HEK293 (cell line): Measurements from ENCODE around the gene SMC6.

Experiments used
- CTCF ChIA-PET: fragments of 350-600 bp; formaldehyde crosslinking; extraction: SDS; loops from one replicate; lab custom pipeline; 2021; ENCODE audit warnings: antibody characterized with exemption; lab: Yijun Ruan, JAX
- POLR2A ChIA-PET: fragments of 300-600 bp; formaldehyde crosslinking; extraction: SDS; loops from one replicate; lab custom pipeline; 2020; ENCODE audit warnings: antibody characterized with exemption, inconsistent platforms; lab: Yijun Ruan, JAX
- H3K27ac ChIP-seq: fragments of 200-500 bp; sonication (Bioruptor generic); 2 replicates; pipeline ENCODE4 v1.5.1; 2014; ENCODE audit warnings: low read depth, low read length, control low read depth, inconsistent platforms; ENCODE audit errors: extremely low read depth
- H3K36me3 ChIP-seq, 2 experiments: fragments of 200-500 bp in 1 of 2; sonication (Bioruptor generic) in 1 of 2; 1 replicate in 1 of 2; 2 replicates in 1 of 2; pipeline ENCODE4 v1.5.1; 2014 to 2017; ENCODE audit warnings: inconsistent platforms in 2 of 2, low read length in 2 of 2; ENCODE audit not compliant: control insufficient read depth in 2 of 2, insufficient read depth in 1 of 2
- H3K4me1 ChIP-seq: fragments of 200-500 bp; sonication (Bioruptor generic); 2 replicates; pipeline ENCODE4 v1.5.1; 2014; ENCODE audit warnings: mild to moderate bottlenecking, low read length, inconsistent platforms; ENCODE audit not compliant: control insufficient read depth, insufficient read depth
- H3K4me3 ChIP-seq: 2 replicates; pipeline ENCODE4 v1.5.1; 2011; ENCODE audit warnings: low read depth, mild to moderate bottlenecking, control low read depth, low read length, moderate library complexity
- H3K9me3 ChIP-seq: fragments of 200-500 bp; sonication (Bioruptor generic); 2 replicates; pipeline ENCODE4 v1.5.1; 2014; ENCODE audit warnings: low read depth, low read length, inconsistent platforms; ENCODE audit not compliant: control insufficient read depth, insufficient read depth
- GLI2 ChIP-seq: fragments of 450-650 bp; formaldehyde crosslinking; IDR thresholded peaks from 2 replicates; pipeline ENCODE4; 2017; ENCODE audit warnings: missing biosample characterization, missing genetic modification characterization, low read depth, borderline replicate concordance
- GLIS1 ChIP-seq: fragments of 450-650 bp; formaldehyde crosslinking; IDR thresholded peaks from 2 replicates; pipeline ENCODE4 v1.5.1; 2016; ENCODE audit warnings: missing biosample characterization, missing genetic modification characterization
- KLF16 ChIP-seq: fragments of 450-650 bp; formaldehyde crosslinking; IDR thresholded peaks from 2 replicates; pipeline ENCODE4 v1.5.1; 2017; ENCODE audit warnings: missing biosample characterization, missing genetic modification characterization
- SCRT2 ChIP-seq: fragments of 450-650 bp; formaldehyde crosslinking; IDR thresholded peaks from 2 replicates; pipeline ENCODE4 v1.5.1; 2016; ENCODE audit warnings: missing biosample characterization, missing genetic modification characterization
- SP2 ChIP-seq: fragments of 450-650 bp; formaldehyde crosslinking; IDR thresholded peaks from 2 replicates; pipeline ENCODE4 v1.5.1; 2016; ENCODE audit warnings: missing biosample characterization, missing genetic modification characterization
- YY2 ChIP-seq: fragments of 450-650 bp; formaldehyde crosslinking; IDR thresholded peaks from 2 replicates; pipeline ENCODE4 v1.5.1; 2016; ENCODE audit warnings: missing biosample characterization, missing genetic modification characterization
- ZBTB7A ChIP-seq: fragments of 450-650 bp; formaldehyde crosslinking; IDR thresholded peaks from 2 replicates; pipeline ENCODE4 v1.5.1; 2016; ENCODE audit warnings: low read depth, missing biosample characterization, missing genetic modification characterization
- ZFP37 ChIP-seq: fragments of 450-650 bp; formaldehyde crosslinking; IDR thresholded peaks from 2 replicates; pipeline ENCODE4 v1.5.1; 2016; ENCODE audit warnings: missing biosample characterization, missing genetic modification characterization
- ZNF140 ChIP-seq: fragments of 450-650 bp; formaldehyde crosslinking; IDR thresholded peaks from 2 replicates; pipeline ENCODE4 v1.5.1; 2016; ENCODE audit warnings: missing biosample characterization, missing genetic modification characterization
- ZNF292 ChIP-seq: fragments of 450-650 bp; formaldehyde crosslinking; IDR thresholded peaks from 2 replicates; pipeline ENCODE4 v1.5.1; 2016; ENCODE audit warnings: low read depth, missing biosample characterization, missing genetic modification characterization, borderline replicate concordance
- ZNF324 ChIP-seq: fragments of 450-650 bp; formaldehyde crosslinking; IDR thresholded peaks from 2 replicates; pipeline ENCODE4 v1.5.1; 2016; ENCODE audit warnings: missing biosample characterization, missing genetic modification characterization
- ZNF350 ChIP-seq: fragments of 450-650 bp; formaldehyde crosslinking; IDR thresholded peaks from 2 replicates; pipeline ENCODE4 v1.5.0; 2017; ENCODE audit warnings: missing biosample characterization, mild to moderate bottlenecking, missing genetic modification characterization
- ZNF423 ChIP-seq: fragments of 450-650 bp; formaldehyde crosslinking; IDR thresholded peaks from 2 replicates; pipeline ENCODE4 v1.5.1; 2016; ENCODE audit warnings: missing biosample characterization, missing genetic modification characterization
- ZNF514 ChIP-seq: fragments of 450-650 bp; formaldehyde crosslinking; IDR thresholded peaks from 2 replicates; pipeline ENCODE4 v1.5.1; 2016; ENCODE audit warnings: missing biosample characterization, missing genetic modification characterization
- TF ChIP-seq, protein P1 (sequence below): fragments of 450-650 bp; formaldehyde crosslinking; IDR thresholded peaks from 2 replicates; pipeline ENCODE4 v1.5.1; 2016; ENCODE audit warnings: missing biosample characterization, missing genetic modification characterization
- TF ChIP-seq, protein P2 (sequence below): fragments of 450-650 bp; formaldehyde crosslinking; IDR thresholded peaks from 2 replicates; pipeline ENCODE4 v1.5.1; 2016; ENCODE audit warnings: missing biosample characterization, missing genetic modification characterization
- TF ChIP-seq, protein P3 (sequence below): fragments of 450-650 bp; formaldehyde crosslinking; IDR thresholded peaks from 2 replicates; pipeline ENCODE4 v1.5.1; 2016; ENCODE audit warnings: missing biosample characterization, missing genetic modification characterization
- TF ChIP-seq, protein P4 (sequence below): fragments of 450-650 bp; formaldehyde crosslinking; IDR thresholded peaks from 2 replicates; pipeline ENCODE4 v1.5.1; 2016; ENCODE audit warnings: missing biosample characterization, missing genetic modification characterization, low read depth
- TF ChIP-seq, protein P5 (sequence below): fragments of 450-650 bp; formaldehyde crosslinking; IDR thresholded peaks from 2 replicates; pipeline ENCODE4 v1.5.1; 2016; ENCODE audit warnings: missing biosample characterization, missing genetic modification characterization
- TF ChIP-seq, protein P6 (sequence below): fragments of 450-650 bp; formaldehyde crosslinking; optimal IDR thresholded peaks from 2 replicates; pipeline ENCODE3; 2016; ENCODE audit warnings: missing biosample characterization, mild to moderate bottlenecking, missing genetic modification characterization
- TF ChIP-seq, protein P7 (sequence below): fragments of 450-650 bp; formaldehyde crosslinking; IDR thresholded peaks from 2 replicates; pipeline ENCODE4 v1.5.1; 2016; ENCODE audit warnings: missing biosample characterization, missing genetic modification characterization

SMC6 gene

DNA sequence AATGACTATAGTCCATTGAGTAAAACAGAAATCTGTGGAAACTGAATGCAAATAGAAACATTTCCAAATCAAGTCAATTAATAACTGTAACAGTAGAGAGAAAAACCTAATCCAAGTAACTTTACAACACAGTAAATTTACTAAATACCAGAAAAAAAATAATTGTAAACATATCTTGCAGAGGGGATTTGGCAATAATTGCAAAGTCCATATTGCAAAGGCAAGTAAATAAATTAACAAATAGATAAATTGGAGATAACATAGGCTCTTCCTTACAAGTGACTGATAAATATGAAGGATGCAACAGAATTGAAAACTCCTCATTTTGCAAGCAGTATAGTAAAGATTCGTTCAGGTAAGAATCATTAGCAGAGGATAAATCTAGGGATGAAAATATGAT is 65.0 kb downstream of the SMC6 start (continued):
- TF ChIP-seq, protein P1, sequence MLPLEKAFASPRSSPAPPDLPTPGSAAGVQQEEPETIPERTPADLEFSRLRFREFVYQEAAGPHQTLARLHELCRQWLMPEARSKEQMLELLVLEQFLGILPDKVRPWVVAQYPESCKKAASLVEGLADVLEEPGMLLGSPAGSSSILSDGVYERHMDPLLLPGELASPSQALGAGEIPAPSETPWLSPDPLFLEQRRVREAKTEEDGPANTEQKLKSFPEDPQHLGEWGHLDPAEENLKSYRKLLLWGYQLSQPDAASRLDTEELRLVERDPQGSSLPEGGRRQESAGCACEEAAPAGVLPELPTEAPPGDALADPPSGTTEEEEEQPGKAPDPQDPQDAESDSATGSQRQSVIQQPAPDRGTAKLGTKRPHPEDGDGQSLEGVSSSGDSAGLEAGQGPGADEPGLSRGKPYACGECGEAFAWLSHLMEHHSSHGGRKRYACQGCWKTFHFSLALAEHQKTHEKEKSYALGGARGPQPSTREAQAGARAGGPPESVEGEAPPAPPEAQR (tag by site-specific recombination): no peak
- no peak for TF ChIP-seq ZNF423 (tag by site-specific recombination)
- TF ChIP-seq, protein P2, sequence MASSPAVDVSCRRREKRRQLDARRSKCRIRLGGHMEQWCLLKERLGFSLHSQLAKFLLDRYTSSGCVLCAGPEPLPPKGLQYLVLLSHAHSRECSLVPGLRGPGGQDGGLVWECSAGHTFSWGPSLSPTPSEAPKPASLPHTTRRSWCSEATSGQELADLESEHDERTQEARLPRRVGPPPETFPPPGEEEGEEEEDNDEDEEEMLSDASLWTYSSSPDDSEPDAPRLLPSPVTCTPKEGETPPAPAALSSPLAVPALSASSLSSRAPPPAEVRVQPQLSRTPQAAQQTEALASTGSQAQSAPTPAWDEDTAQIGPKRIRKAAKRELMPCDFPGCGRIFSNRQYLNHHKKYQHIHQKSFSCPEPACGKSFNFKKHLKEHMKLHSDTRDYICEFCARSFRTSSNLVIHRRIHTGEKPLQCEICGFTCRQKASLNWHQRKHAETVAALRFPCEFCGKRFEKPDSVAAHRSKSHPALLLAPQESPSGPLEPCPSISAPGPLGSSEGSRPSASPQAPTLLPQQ (tag by site-specific recombination): no peak
- no peak for TF ChIP-seq ZNF350
- TF ChIP-seq ZFP37 (tag by site-specific recombination): no peak
- TF ChIP-seq, protein P3, sequence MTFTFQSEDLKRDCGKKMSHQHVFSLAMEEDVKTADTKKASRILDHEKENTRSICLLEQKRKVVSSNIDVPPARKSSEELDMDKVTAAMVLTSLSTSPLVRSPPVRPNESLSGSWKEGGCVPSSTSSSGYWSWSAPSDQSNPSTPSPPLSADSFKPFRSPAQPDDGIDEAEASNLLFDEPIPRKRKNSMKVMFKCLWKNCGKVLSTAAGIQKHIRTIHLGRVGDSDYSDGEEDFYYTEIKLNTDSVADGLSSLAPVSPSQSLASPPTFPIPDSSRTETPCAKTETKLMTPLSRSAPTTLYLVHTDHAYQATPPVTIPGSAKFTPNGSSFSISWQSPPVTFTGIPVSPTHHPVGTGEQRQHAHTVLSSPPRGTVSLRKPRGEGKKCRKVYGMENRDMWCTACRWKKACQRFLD (tag by site-specific recombination): no peak
- TF ChIP-seq ZBTB7A (tag by site-specific recombination): no peak
- TF ChIP-seq ZNF292 (tag by site-specific recombination): no peak
- TF ChIP-seq ZNF324: no peak
- TF ChIP-seq SCRT2 (tag by site-specific recombination): no peak
- no peak for TF ChIP-seq GLIS1 (tag by site-specific recombination)
- TF ChIP-seq SP2 (tag by site-specific recombination): no peak

DNA sequence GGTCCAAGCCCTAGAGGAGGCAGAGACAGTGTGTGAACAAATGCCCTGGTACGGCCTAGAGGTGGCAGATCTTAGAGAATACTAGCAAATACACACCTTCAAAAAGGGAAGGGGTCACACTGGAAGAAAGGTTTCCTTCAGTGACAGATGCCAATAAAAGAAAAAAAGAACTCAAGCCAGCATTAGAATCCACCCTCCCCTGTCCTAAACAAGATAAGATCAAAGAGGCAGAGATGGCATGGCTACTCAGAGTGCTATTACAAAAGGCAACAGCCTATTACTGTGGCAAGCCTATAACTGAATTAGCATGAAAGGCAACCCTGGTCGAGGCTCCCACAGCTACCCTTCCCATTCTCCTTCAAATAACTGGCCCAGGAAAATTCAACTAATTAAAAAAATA is 69.6 kb downstream of the SMC6 start:
- Histone ChIP-seq H3K9me3 (no peaks in the 10 kb centered on the region), H3K4me1 (no peaks in the 10 kb centered on the region), H3K4me3 (no peak overlapping the region), H3K27ac (no peak overlapping the region), H3K36me3 (peaks cover 10 to 60% of the 10 kb centered on the region in 2 experiments)
- ChIA-PET POLR2A (no interaction called here), CTCF (no interaction called here)
- TF ChIP-seq KLF16 (tag by site-specific recombination) (no peak), ZNF140 (tag by site-specific recombination) (no peak), GLI2 (no peak), YY2 (tag by site-specific recombination) (no peak), ZNF514 (tag by site-specific recombination) (no peak)
- TF ChIP-seq, protein P4, sequence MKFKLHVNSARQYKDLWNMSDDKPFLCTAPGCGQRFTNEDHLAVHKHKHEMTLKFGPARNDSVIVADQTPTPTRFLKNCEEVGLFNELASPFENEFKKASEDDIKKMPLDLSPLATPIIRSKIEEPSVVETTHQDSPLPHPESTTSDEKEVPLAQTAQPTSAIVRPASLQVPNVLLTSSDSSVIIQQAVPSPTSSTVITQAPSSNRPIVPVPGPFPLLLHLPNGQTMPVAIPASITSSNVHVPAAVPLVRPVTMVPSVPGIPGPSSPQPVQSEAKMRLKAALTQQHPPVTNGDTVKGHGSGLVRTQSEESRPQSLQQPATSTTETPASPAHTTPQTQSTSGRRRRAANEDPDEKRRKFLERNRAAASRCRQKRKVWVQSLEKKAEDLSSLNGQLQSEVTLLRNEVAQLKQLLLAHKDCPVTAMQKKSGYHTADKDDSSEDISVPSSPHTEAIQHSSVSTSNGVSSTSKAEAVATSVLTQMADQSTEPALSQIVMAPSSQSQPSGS: no peak
- TF ChIP-seq, protein P5, sequence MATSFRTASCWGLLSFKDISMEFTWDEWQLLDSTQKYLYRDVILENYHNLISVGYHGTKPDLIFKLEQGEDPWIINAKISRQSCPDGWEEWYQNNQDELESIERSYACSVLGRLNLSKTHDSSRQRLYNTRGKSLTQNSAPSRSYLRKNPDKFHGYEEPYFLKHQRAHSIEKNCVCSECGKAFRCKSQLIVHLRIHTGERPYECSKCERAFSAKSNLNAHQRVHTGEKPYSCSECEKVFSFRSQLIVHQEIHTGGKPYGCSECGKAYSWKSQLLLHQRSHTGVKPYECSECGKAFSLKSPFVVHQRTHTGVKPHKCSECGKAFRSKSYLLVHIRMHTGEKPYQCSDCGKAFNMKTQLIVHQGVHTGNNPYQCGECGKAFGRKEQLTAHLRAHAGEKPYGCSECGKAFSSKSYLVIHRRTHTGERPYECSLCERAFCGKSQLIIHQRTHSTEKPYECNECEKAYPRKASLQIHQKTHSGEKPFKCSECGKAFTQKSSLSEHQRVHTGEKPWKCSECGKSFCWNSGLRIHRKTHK (tag by site-specific recombination): no peak
- TF ChIP-seq, protein P6, sequence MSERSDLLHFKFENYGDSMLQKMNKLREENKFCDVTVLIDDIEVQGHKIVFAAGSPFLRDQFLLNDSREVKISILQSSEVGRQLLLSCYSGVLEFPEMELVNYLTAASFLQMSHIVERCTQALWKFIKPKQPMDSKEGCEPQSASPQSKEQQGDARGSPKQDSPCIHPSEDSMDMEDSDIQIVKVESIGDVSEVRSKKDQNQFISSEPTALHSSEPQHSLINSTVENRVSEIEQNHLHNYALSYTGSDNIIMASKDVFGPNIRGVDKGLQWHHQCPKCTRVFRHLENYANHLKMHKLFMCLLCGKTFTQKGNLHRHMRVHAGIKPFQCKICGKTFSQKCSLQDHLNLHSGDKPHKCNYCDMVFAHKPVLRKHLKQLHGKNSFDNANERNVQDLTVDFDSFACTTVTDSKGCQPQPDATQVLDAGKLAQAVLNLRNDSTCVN (tag by site-specific recombination): no peak
- TF ChIP-seq, protein P7, sequence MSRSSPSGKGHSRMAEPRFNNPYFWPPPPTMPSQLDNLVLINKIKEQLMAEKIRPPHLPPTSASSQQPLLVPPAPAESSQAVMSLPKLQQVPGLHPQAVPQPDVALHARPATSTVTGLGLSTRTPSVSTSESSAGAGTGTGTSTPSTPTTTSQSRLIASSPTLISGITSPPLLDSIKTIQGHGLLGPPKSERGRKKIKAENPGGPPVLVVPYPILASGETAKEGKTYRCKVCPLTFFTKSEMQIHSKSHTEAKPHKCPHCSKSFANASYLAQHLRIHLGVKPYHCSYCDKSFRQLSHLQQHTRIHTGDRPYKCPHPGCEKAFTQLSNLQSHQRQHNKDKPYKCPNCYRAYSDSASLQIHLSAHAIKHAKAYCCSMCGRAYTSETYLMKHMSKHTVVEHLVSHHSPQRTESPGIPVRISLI: no peak
